Smooth muscle cell (in vitro differentiated cells): ENCODE data around the gene RBBP5. TPM values are rescaled to one million over a fixed set of nuclear protein-coding genes. Genes with fewer than 3 reads are reported as not detected.

Experiments
- DNase-seq: peaks from one replicate; lab custom pipeline; 2025; ENCODE audit not compliant: unreplicated experiment; lab: John Stamatoyannopoulos, UW
- H2AFZ ChIP-seq: fragments of 200-600 bp; sonication (generic); 2 replicates; pipeline ENCODE4 v1.6.0; 2016; ENCODE audit warnings: antibody characterized with exemption, low read depth, mild to moderate bottlenecking
- H3F3A ChIP-seq: fragments of 200-600 bp; sonication (generic); 2 replicates; pipeline ENCODE4 v1.6.0; 2017; ENCODE audit warnings: antibody characterized with exemption, low read depth
- H3K27ac ChIP-seq: fragments of 200-600 bp; sonication (generic); 2 replicates; pipeline ENCODE4 v1.5.1; 2016; ENCODE audit warnings: low read depth, mild to moderate bottlenecking
- H3K27me3 ChIP-seq: fragments of 200-600 bp; sonication (generic); 2 replicates; pipeline ENCODE4 v1.6.1; 2016; ENCODE audit warnings: low read depth, mild to moderate bottlenecking
- H3K36me3 ChIP-seq: fragments of 200-600 bp; sonication (generic); 2 replicates; pipeline ENCODE4 v1.5.1; 2016; ENCODE audit warnings: low read depth
- H3K4me1 ChIP-seq: fragments of 200-600 bp; sonication (generic); 2 replicates; pipeline ENCODE4 v1.5.1; 2016; ENCODE audit warnings: low read depth
- H3K4me2 ChIP-seq: fragments of 200-600 bp; sonication (generic); 2 replicates; pipeline ENCODE4 v1.6.0; 2016; ENCODE audit warnings: mild to moderate bottlenecking
- H3K4me3 ChIP-seq: fragments of 200-600 bp; sonication (generic); 2 replicates; pipeline ENCODE4 v1.5.1; 2016; ENCODE audit warnings: mild to moderate bottlenecking
- H3K79me2 ChIP-seq: fragments of 200-600 bp; sonication (generic); 2 replicates; pipeline ENCODE4 v1.6.0; 2016; ENCODE audit warnings: low read depth, mild to moderate bottlenecking
- H3K9ac ChIP-seq: fragments of 200-600 bp; sonication (generic); 2 replicates; pipeline ENCODE4 v1.6.0; 2016; ENCODE audit warnings: low read depth
- H3K9me3 ChIP-seq: fragments of 200-600 bp; sonication (generic); replicated peaks from 2 replicates; pipeline ENCODE4 v1.5.1; 2016; ENCODE audit warnings: low read depth
- H4K20me1 ChIP-seq: fragments of 200-600 bp; sonication (generic); 2 replicates; pipeline ENCODE4 v1.6.0; 2016; ENCODE audit warnings: low read depth
- CTCF ChIP-seq: fragments of 200-600 bp; sonication (generic); IDR thresholded peaks from 2 replicates; pipeline ENCODE4 v1.5.1; 2017; ENCODE audit warnings: borderline replicate concordance, mild to moderate bottlenecking, antibody characterized with exemption; ENCODE audit not compliant: insufficient read depth, poor library complexity, severe bottlenecking
- WGBS: methylation state at CpG from one replicate; pipeline ENCODE4 v1.1.7; 2016; ENCODE audit warnings: low lambda C conversion rate; 5-methylcytosine and 5-hydroxymethylcytosine counted together
- polyA plus RNA-seq: library from polyadenylated mRNA; unstranded; fragments of >200 nt; fragmentation: Nextera tagmentation; extraction: Ambion mirVana; gene quantifications from 2 replicates; pipeline ENCODE4 v1.2.1, GENCODE V29; 2016
- total RNA-seq: library from RNA; depleted of rRNA; stranded (reverse); fragments of >200 nt; gene quantifications from 2 replicates; pipeline ENCODE4 v1.2.3, GENCODE V29; 2014

RBBP5 gene
- total and polyA plus RNA-seq, 2 experiments from 2014 or later: 12.8 to 18.8 TPM

GRCh38 chr1:205129447-205130029 is 7.8 kb upstream of the RBBP5 start:
- H3K4me1 ChIP-seq: no peaks in the 10 kb centered on the region
- H3K27me3 ChIP-seq: no peaks in the 10 kb centered on the region
- H3K9ac ChIP-seq: no peak overlapping the region
- no peaks in the 10 kb centered on the region for H4K20me1 ChIP-seq
- no peaks in the 10 kb centered on the region for H3K79me2 ChIP-seq
- H3F3A ChIP-seq: no peaks in the 10 kb centered on the region
- no peak for DNase-seq
- no peak overlapping the region for H2AFZ ChIP-seq
- 82% methylated on average over 4 of the region's 4 CpGs for WGBS
- no peak overlapping the region for H3K4me3 ChIP-seq
- no peak for TF ChIP-seq CTCF
- H3K9me3 ChIP-seq: no peaks in the 10 kb centered on the region
- H3K4me2 ChIP-seq: no peak overlapping the region
- no peak overlapping the region for H3K27ac ChIP-seq
- H3K36me3 ChIP-seq: no peaks in the 10 kb centered on the region

GRCh38 chr1:205128050-205128449 is 6.3 kb upstream of the RBBP5 start:
- H3K27me3 ChIP-seq: no peaks in the 10 kb centered on the region
- no peak overlapping the region for H3K4me2 ChIP-seq
- H3K4me3 ChIP-seq: no peak overlapping the region
- H3K36me3 ChIP-seq: no peaks in the 10 kb centered on the region
- no peak overlapping the region for H2AFZ ChIP-seq
- TF ChIP-seq CTCF: no peak
- 82% methylated on average over 2 of the region's 2 CpGs for WGBS
- no peaks in the 10 kb centered on the region for H3K9me3 ChIP-seq
- H3K79me2 ChIP-seq: no peaks in the 10 kb centered on the region
- no peaks in the 10 kb centered on the region for H3K4me1 ChIP-seq
- no peaks in the 10 kb centered on the region for H4K20me1 ChIP-seq
- DNase-seq: no peak
- no peak overlapping the region for H3K9ac ChIP-seq
- H3K27ac ChIP-seq: no peak overlapping the region
- no peaks in the 10 kb centered on the region for H3F3A ChIP-seq

- Histone ChIP-seq H3K4me3 (no peak overlapping the region), H3K4me2 (no peak overlapping the region), H2AFZ (no peak overlapping the region), H4K20me1 (no peaks in the 10 kb centered on the region), H3K9ac (no peak overlapping the region), H3K27me3 (no peaks in the 10 kb centered on the region), H3K9me3 (no peaks in the 10 kb centered on the region), H3K79me2 (no peaks in the 10 kb centered on the region), H3F3A (no peaks in the 10 kb centered on the region), H3K27ac (no peak overlapping the region), H3K36me3 (no peaks in the 10 kb centered on the region), H3K4me1 (no peaks in the 10 kb centered on the region)
- no peak for DNase-seq
- no peak for TF ChIP-seq CTCF
- WGBS: 87% methylated on average over 3 of the region's 3 CpGs
Observed at GRCh38 chr1:205127646-205128045, 5.9 kb upstream of the RBBP5 start.

- TF ChIP-seq CTCF: no peak
Observed at GRCh38 chr1:205124726-205125125, 2.9 kb upstream of the RBBP5 start.

More at GRCh38 chr1:205124726-205125125, 2.9 kb upstream of the RBBP5 start:
- H3K9me3 ChIP-seq: no peaks in the 10 kb centered on the region
- H3K9ac ChIP-seq: no peak overlapping the region
- no peak overlapping the region for H2AFZ ChIP-seq
- no peaks in the 10 kb centered on the region for H3F3A ChIP-seq
- WGBS: 84% methylated on average over 7 of the region's 7 CpGs
- no peaks in the 10 kb centered on the region for H3K36me3 ChIP-seq
- no peaks in the 10 kb centered on the region for H3K27me3 ChIP-seq
- H3K4me1 ChIP-seq: peaks cover 9% of the 10 kb centered on the region
- DNase-seq: no peak
- no peak overlapping the region for H3K4me3 ChIP-seq
- no peak overlapping the region for H3K27ac ChIP-seq
- no peak overlapping the region for H3K4me2 ChIP-seq
- peaks cover 8% of the 10 kb centered on the region for H4K20me1 ChIP-seq
- peaks cover 20% of the 10 kb centered on the region for H3K79me2 ChIP-seq
